IMR-90 (cell line): ENCODE measurements around the gene PMEPA1.

Experiments used
- CEBPB ChIP-seq: IDR thresholded peaks from 2 replicates; pipeline ENCODE4 v1.6.1; 2012; ENCODE audit warnings: low read depth, low read length, improper control_type of control experiment
- CHD1 ChIP-seq: IDR thresholded peaks from 2 replicates; pipeline ENCODE4 v1.6.1; 2012; ENCODE audit warnings: low read depth, low read length, improper control_type of control experiment
- CTCF ChIP-seq: conservative IDR thresholded peaks from 2 replicates; pipeline ENCODE4 v1.5.1; 2012; ENCODE audit warnings: mild to moderate bottlenecking, low read depth, low read length, improper control_type of control experiment
- MAFK ChIP-seq: IDR thresholded peaks from 2 replicates; pipeline ENCODE4 v1.6.1; 2012; ENCODE audit warnings: low read depth, low read length, improper control_type of control experiment
- POLR2A ChIP-seq: IDR thresholded peaks from 2 replicates; pipeline ENCODE4 v1.6.1; 2012; ENCODE audit warnings: mild to moderate bottlenecking, low read depth, low read length
- RFX5 ChIP-seq: IDR thresholded peaks from 2 replicates; pipeline ENCODE4 v1.8.0; 2012; ENCODE audit warnings: low read depth, mild to moderate bottlenecking, low read length, moderate library complexity
- SMC3 ChIP-seq: fragments of 150-350 bp; IDR thresholded peaks from 2 replicates; pipeline ENCODE4 v1.6.1; 2016; ENCODE audit warnings: low read depth, mild to moderate bottlenecking, antibody characterized with exemption, low read length, moderate library complexity

GRCh38 chr20:57738053-57738452, 28.2 kb upstream of the PMEPA1 start:
- TF ChIP-seq CTCF (no peak), POLR2A (no peak), SMC3 (no peak), CHD1 (no peak), CEBPB (no peak), MAFK (no peak), RFX5 (no peak)
